GM23248 (cell line): ENCODE results near the gene CSF2. TPM values are rescaled to one million over a fixed set of nuclear protein-coding genes. Genes with fewer than 3 reads are reported as not detected.

Experiments used
- DNase-seq: peaks from one replicate; pipeline ENCODE4 v3.0.0-alpha.2; 2015
- H2AFZ ChIP-seq: fragments of 200-600 bp; sonication (generic); 2 replicates; pipeline ENCODE4 v1.6.1; 2016; ENCODE audit warnings: antibody characterized with exemption
- H3F3A ChIP-seq: fragments of 200-600 bp; sonication (generic); 2 replicates; pipeline ENCODE4 v1.6.1; 2016; ENCODE audit warnings: mild to moderate bottlenecking, antibody characterized with exemption, mixed run types; ENCODE audit not compliant: insufficient read depth
- H3K27ac ChIP-seq: fragments of 200-600 bp; sonication (generic); 2 replicates; pipeline ENCODE4 v1.5.1; 2016; ENCODE audit warnings: mild to moderate bottlenecking
- H3K27me3 ChIP-seq: fragments of 200-600 bp; sonication (generic); replicated peaks from 2 replicates; pipeline ENCODE4 v1.6.1; 2016; ENCODE audit warnings: mild to moderate bottlenecking; ENCODE audit not compliant: insufficient read depth
- H3K36me3 ChIP-seq: fragments of 200-600 bp; sonication (generic); 2 replicates; pipeline ENCODE4 v1.6.1; 2016; ENCODE audit warnings: low read depth, mild to moderate bottlenecking
- H3K4me1 ChIP-seq: fragments of 200-600 bp; sonication (generic); 2 replicates; pipeline ENCODE4 v1.6.1; 2016; ENCODE audit warnings: mild to moderate bottlenecking; ENCODE audit not compliant: insufficient read depth
- H3K4me2 ChIP-seq: fragments of 200-600 bp; sonication (generic); one replicate; pipeline ENCODE4 v1.6.1; 2016; ENCODE audit warnings: mild to moderate bottlenecking; ENCODE audit not compliant: unreplicated experiment
- H3K4me3 ChIP-seq: fragments of 200-600 bp; sonication (generic); 2 replicates; pipeline ENCODE4 v1.5.1; 2016; ENCODE audit warnings: mild to moderate bottlenecking
- H3K79me2 ChIP-seq: fragments of 200-600 bp; sonication (generic); 2 replicates; pipeline ENCODE4 v1.6.1; 2016; ENCODE audit warnings: mild to moderate bottlenecking; ENCODE audit not compliant: insufficient read depth
- H3K9ac ChIP-seq: fragments of 200-600 bp; sonication (generic); 2 replicates; pipeline ENCODE4 v1.6.1; 2016; ENCODE audit warnings: mild to moderate bottlenecking
- H3K9me2 ChIP-seq: fragments of 200-600 bp; sonication (generic); 2 replicates; pipeline ENCODE4 v1.6.1; 2016; ENCODE audit warnings: mixed run types, mild to moderate bottlenecking, moderate library complexity; ENCODE audit not compliant: insufficient read depth
- H3K9me3 ChIP-seq: fragments of 200-600 bp; sonication (generic); one replicate; pipeline ENCODE4 v1.6.1; 2017; ENCODE audit warnings: low read depth
- H4K20me1 ChIP-seq: fragments of 200-600 bp; sonication (generic); 2 replicates; pipeline ENCODE4 v1.6.0; 2016; ENCODE audit not compliant: insufficient read depth
- EZH2 ChIP-seq: fragments of 200-600 bp; sonication (generic); IDR thresholded peaks from 2 replicates; pipeline ENCODE4 v1.6.1; 2018; ENCODE audit warnings: antibody characterized with exemption, mild to moderate bottlenecking; ENCODE audit not compliant: insufficient read depth, poor library complexity, severe bottlenecking
- EZH2phosphoT487 ChIP-seq: fragments of 200-600 bp; sonication (generic); IDR thresholded peaks from 2 replicates; pipeline ENCODE4 v1.6.1; 2018; ENCODE audit warnings: antibody characterized with exemption, moderate library complexity, mild to moderate bottlenecking, low read depth; ENCODE audit not compliant: insufficient read depth
- WGBS, 2 experiments: methylation state at CpG; one replicate each; pipeline ENCODE4 v1.1.6; 2015 to 2017; ENCODE audit warnings: low lambda C conversion rate in 2 of 2, low coverage in 1 of 2; ENCODE audit errors: missing lambda C conversion rate in 2 of 2; 5-methylcytosine and 5-hydroxymethylcytosine counted together
- in situ Hi-C: fragments of 300-500 bp; cut with MboI; formaldehyde crosslinking; loops from 2 replicates; pipeline ENCODE4 v1.15.0; 2020
- polyA plus RNA-seq: library from polyadenylated mRNA; unstranded; fragments of >200 nt; fragmentation: Nextera tagmentation; extraction: Ambion mirVana; gene quantifications from 2 replicates; pipeline ENCODE4 v1.2.1, GENCODE V29; 2016
- total RNA-seq: library from RNA; depleted of rRNA; stranded (reverse); fragments of >200 nt; shearing (Covaris generic); gene quantifications from 2 replicates; pipeline ENCODE4 v1.2.3, GENCODE V29; 2014

Gene CSF2
- total and polyA plus RNA-seq, 2 experiments from 2014 or later: not detected

GRCh38 chr5:132079619-132080018 lies 6.0 kb downstream of the CSF2 start:
- 76 to 80% methylated on average over 3 of the region's 3 CpGs for WGBS, 2 experiments
- in situ Hi-C loops: no loop called here
- H3F3A ChIP-seq: no peaks in the 10 kb centered on the region
- DNase-seq: no peak
- H3K27me3 ChIP-seq: no peaks in the 10 kb centered on the region
- no peaks in the 10 kb centered on the region for H3K4me1 ChIP-seq
- H3K36me3 ChIP-seq: no peaks in the 10 kb centered on the region
- no peak overlapping the region for H3K9ac ChIP-seq
- no peak overlapping the region for H2AFZ ChIP-seq
- no peak overlapping the region for H3K4me2 ChIP-seq
- H3K9me3 ChIP-seq: no peaks in the 10 kb centered on the region
- no peak overlapping the region for H3K4me3 ChIP-seq
- TF ChIP-seq EZH2 (no peak), EZH2phosphoT487 (no peak)
- H3K79me2 ChIP-seq: no peaks in the 10 kb centered on the region
- H4K20me1 ChIP-seq: no peaks in the 10 kb centered on the region
- H3K27ac ChIP-seq: no peak overlapping the region
- no peaks in the 10 kb centered on the region for H3K9me2 ChIP-seq

- Histone ChIP-seq H3K9me2 (no peaks in the 10 kb centered on the region), H3K9me3 (no peaks in the 10 kb centered on the region), H3K27ac (no peak overlapping the region), H3K79me2 (no peaks in the 10 kb centered on the region), H3K27me3 (no peaks in the 10 kb centered on the region), H3F3A (no peaks in the 10 kb centered on the region), H2AFZ (no peak overlapping the region), H3K4me3 (no peak overlapping the region), H3K4me1 (peaks cover 5% of the 10 kb centered on the region), H4K20me1 (no peaks in the 10 kb centered on the region), H3K4me2 (no peak overlapping the region), H3K9ac (no peak overlapping the region), H3K36me3 (no peaks in the 10 kb centered on the region)
- 93 to 100% methylated on average over 3 of the region's 3 CpGs for WGBS, 2 experiments
- no peak for DNase-seq
- in situ Hi-C loops: no loop called here
- TF ChIP-seq EZH2 (no peak), EZH2phosphoT487 (no peak)
Measured at GRCh38 chr5:132080595-132080994, 7.0 kb downstream of the CSF2 start.

GRCh38 chr5:132081458-132081857 lies 7.9 kb downstream of the CSF2 start:
- no peak for TF ChIP-seq EZH2
- no peak for TF ChIP-seq EZH2phosphoT487
- Histone ChIP-seq H3K9me3 (no peaks in the 10 kb centered on the region), H3K4me3 (no peak overlapping the region), H3K36me3 (no peaks in the 10 kb centered on the region), H3K27ac (no peak overlapping the region), H3K9me2 (no peaks in the 10 kb centered on the region), H3K4me2 (no peak overlapping the region), H3K4me1 (peaks cover 14% of the 10 kb centered on the region), H3F3A (no peaks in the 10 kb centered on the region), H3K27me3 (no peaks in the 10 kb centered on the region), H3K79me2 (no peaks in the 10 kb centered on the region), H3K9ac (no peak overlapping the region), H2AFZ (no peak overlapping the region), H4K20me1 (no peaks in the 10 kb centered on the region)
- in situ Hi-C loops: no loop called here
- 82 to 86% methylated on average over 3 of the region's 3 CpGs for WGBS, 2 experiments
- no peak for DNase-seq

GRCh38 chr5:132082329-132083023 lies 8.9 kb downstream of the CSF2 start:
- no peaks in the 10 kb centered on the region for H4K20me1 ChIP-seq
- no peaks in the 10 kb centered on the region for H3K9me2 ChIP-seq
- WGBS, 2 experiments: 90 to 91% methylated on average over 8 of the region's 8 CpGs
- H3K27ac ChIP-seq: no peak overlapping the region
- no peaks in the 10 kb centered on the region for H3K36me3 ChIP-seq
- H3K4me3 ChIP-seq: no peak overlapping the region
- no peak overlapping the region for H3K4me2 ChIP-seq
- TF ChIP-seq EZH2: no peak
- no peak for TF ChIP-seq EZH2phosphoT487
- no peak for DNase-seq
- H3F3A ChIP-seq: no peaks in the 10 kb centered on the region
- H2AFZ ChIP-seq: no peak overlapping the region
- in situ Hi-C loops: no loop called here
- no peak overlapping the region for H3K9ac ChIP-seq
- no peaks in the 10 kb centered on the region for H3K9me3 ChIP-seq
- no peaks in the 10 kb centered on the region for H3K27me3 ChIP-seq
- H3K4me1 ChIP-seq: peaks cover 18% of the 10 kb centered on the region
- no peaks in the 10 kb centered on the region for H3K79me2 ChIP-seq
